T1000 (cell line): ENCODE measurements around the gene ALPK3.

Source experiments
- DNase-seq: peaks from one replicate; lab custom pipeline; 2025; ENCODE audit warnings: mixed read lengths; lab: John Stamatoyannopoulos, UW

The ALPK3 gene

GRCh38 chr15:84893607-84894006 lies 76.5 kb downstream of the ALPK3 start:
- no peak for DNase-seq

- no peak for DNase-seq
Measured at GRCh38 chr15:84894736-84895425, 77.7 kb downstream of the ALPK3 start.

DNA sequence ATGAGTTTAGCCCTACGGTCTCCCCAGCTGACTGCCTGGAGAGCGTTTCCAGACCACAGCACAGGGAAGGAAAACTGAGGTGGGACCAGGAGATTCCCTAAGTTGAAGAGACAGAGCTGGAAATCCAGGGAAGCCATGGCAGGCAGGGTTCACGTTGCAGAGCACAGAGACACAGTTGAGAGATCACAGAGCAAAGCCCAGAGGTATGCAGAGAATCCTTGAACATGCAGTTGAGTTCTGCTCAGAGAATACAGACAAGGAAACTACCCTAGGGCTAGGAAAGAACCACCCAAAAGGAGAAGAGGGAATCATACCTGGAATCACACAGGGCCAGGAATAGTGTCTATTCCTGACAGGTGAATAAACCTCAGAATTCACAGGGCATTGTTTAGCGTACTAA lies 81.6 kb downstream of the ALPK3 start:
- DNase-seq: no peak

DNA sequence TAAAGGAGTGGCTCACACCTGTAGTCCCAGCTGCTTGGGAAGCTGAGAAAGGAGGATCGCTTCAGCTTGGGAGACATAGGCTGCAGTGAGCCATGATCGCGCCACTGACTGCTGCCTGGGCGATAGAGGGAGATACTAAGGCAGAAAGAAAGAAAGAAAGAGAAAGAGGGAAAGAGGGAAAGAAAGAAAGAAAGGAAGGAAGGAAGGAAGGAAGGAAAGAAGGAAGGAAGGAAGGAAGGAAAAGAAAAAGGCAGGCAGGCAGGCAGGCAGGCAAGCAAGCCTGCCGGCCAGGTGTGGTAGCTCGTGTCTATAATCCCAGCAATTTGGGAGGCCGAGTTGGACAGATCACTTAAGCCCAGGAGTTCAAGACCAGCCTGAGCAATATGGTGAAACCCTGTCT lies 82.6 kb downstream of the ALPK3 start:
- DNase-seq: no peak

- DNase-seq: no peak
Measured at GRCh38 chr15:84901540-84901939, 84.4 kb downstream of the ALPK3 start.

DNA sequence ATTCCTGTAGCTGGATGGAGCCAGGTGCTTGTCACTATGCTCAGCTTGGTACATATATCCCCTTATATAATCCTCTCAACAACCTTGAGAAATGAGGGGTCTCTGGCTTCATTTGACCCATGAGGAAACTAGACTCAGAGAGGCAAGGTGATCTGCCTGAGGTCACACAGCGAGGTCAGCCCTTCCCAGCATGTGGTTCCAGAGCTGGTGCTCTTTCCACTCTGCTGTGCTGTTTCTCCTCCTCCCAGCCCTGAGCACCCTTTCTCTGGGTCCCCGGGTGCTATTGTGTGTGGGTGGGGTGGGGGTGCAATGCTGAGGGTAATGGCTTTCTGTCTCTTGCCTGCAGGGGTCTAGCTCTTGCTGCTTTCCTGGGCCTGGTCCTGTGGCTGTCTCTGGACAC lies 86.6 kb downstream of the ALPK3 start:
- no peak for DNase-seq

- no peak for DNase-seq
Measured at GRCh38 chr15:84904419-84904818, 87.3 kb downstream of the ALPK3 start.

- DNase-seq: no peak
Measured at GRCh38 chr15:84905016-84905916, 88.1 kb downstream of the ALPK3 start.

GRCh38 chr15:84907731-84908130 lies 90.6 kb downstream of the ALPK3 start:
- DNase-seq: no peak

DNA sequence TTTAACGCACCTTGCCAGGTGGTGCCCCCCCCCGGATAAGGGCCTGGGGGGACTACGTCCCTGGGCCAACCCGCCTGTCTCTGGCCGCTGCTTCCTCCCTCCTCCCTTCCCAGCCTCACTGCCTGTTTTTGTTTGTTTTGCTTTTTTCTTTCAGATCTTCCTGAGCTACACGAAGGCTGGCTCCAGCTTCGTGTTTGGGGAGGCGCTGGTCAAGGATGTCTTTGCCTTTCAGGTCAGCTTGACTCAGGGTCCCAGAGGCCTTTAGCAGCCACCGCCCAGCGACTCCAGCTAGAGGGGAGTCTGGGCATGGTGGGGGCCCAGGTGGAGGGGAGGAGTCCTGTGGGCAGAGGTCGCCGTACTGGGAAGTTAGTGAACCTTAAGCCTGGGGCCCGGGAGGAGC lies 91.4 kb downstream of the ALPK3 start:
- DNase-seq: no peak

GRCh38 chr15:84909029-84909428 lies 91.9 kb downstream of the ALPK3 start:
- DNase-seq: no peak

DNA sequence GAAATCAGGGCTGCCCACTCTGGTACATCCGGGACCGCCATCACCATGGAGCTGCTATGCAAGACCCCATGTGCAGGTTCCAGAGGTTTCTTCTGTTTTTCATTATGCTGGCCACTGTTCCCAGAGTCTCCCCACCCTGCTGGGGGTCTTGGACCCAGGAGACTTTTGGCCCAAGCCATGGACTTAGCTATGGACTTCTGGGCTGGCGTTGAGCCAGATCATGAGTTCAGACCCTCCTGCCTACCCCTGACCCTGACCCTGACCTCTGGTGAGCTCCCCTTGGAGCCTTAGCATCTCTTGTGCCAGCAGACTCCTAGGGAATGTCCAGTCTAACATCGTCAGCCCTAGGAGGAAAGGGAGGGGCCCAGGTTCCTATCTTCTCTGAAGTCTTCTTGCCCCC lies 92.6 kb downstream of the ALPK3 start:
- no peak for DNase-seq

DNA sequence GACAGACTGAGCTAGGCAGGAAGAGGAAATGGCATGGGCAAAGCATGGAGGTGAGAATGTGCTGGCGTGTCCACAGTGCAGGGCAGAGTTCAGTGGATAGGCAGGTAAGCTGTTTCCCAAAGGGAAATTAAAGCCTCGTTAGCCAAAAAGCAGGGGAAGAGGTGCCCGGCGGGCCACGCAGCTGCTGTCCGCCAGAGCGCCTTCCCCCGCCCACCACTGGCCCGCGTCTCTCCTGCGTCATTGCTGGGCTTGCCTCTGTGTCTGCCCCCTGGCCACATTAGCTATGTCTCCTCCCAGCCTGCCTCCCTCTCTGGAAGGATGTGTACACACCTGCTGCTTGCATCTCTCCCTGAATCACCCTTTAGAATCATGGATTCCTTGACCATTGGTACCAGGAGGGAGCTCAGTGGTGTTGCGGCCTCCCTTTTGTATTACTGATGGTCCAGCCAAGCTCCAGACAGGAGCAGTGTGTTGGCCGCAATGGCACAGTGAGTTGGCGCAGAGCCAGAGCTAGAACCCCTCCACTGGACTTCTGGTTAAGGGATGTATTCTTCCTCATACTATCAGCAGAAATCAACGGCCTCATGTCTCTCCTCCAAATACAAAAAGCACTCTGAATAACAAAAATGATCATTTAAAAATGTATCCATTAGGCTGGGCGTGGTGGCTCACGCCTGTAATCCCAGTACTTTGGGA lies 93.9 kb downstream of the ALPK3 start:
- no peak for DNase-seq

GRCh38 chr15:84911879-84912660 lies 94.9 kb downstream of the ALPK3 start:
- peak; percentile 81 for DNase-seq

- no peak for DNase-seq
Measured at GRCh38 chr15:84913360-84913723, 96.2 kb downstream of the ALPK3 start.

GRCh38 chr15:84914351-84914750 lies 97.2 kb downstream of the ALPK3 start:
- DNase-seq: no peak

DNA sequence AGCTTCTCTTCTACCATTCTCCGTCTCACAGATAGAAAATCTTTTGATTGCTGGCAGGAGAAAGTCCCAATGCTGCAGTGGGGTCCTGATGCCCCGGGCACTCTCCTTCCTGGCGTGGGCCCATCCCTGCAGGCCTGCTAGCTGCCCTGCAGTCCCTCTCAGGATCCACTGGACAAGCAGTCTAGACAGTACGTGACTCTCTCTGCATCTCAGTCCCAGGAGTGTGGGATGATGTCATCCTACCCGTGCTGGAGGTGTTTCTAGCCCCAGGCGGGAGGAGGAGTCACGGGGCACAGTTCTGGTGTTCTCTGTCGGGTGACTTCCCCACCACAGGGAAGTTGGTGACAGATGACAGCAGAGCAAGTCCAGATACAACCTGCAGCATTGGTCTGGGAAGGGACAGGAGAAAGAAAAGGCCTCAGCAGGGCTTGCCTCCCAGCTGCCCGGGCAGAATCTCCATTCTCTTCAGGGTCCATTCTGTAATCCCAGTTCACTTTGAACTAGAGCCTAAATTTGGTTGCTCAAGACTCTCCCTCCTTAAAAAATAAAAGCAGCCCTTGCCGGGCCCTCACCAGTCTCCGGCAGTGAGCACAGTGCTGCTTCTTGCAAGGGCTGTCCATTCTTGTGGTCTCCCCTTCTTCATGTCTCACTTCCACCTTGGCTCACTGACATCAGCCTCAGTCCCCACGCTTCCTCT lies 97.9 kb downstream of the ALPK3 start:
- DNase-seq: peak; percentile 72

GRCh38 chr15:84915606-84915958 lies 98.4 kb downstream of the ALPK3 start:
- no peak for DNase-seq

DNA sequence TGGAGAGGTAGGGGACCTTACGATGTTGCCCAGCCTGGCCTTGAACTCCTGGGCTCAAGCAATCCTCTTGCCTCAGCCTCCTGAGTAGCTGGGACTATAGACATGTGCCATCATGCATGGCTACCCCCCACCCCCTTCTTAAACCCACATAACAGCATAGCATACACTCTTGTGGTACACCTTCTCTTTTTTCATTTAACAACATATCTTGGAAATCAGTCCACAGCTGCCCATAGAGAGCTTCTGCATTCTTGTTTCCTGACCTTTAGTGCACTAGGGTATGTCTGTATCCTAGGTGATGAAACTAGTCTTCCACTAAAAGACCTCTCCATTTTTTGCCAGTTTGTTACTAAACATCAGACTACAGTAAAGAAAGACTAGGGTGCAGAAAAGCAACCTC lies 100.3 kb downstream of the ALPK3 start:
- DNase-seq: no peak

DNA sequence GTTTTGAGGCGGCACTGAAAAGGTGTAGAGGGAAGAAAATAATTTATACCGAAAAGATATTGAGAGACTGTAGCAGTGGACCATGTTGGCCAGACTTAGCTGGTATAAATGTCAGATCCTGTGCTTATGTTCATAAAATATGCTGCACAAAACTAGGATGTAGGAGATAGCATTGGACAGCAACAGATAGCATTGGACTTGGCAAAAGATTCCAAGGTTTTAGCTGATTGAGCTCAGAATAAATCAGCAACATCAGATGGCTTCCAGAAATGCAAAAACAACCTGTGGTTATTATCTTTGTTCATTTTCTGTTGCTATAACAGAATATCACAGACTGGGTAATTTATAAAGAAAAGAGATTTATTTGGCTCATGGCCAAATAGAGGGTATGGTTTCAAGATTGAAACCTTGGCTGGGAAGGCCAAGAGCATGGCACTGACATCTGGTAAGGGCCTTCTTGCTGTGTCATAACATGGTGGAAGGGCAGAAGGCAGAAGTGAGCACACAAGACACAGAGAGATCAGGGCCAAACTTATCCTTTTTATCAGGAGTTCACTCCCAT lies 102.0 kb downstream of the ALPK3 start:
- no peak for DNase-seq

- no peak for DNase-seq
Measured at GRCh38 chr15:84921121-84921520, 104.0 kb downstream of the ALPK3 start.
